NK-92 treated with Interleukin-12 subunit alpha and Interleukin-12 subunit beta, amount 100 ng/mL, for 24 hours (cell line): ENCODE data around the gene RRP36.
A peak's percentile ranks its signal among the peaks of the same experiment; 100 is the strongest.

Source experiments
- DNase-seq: peaks from one replicate; lab custom pipeline; 2025; lab: John Stamatoyannopoulos, UW

The RRP36 gene

GRCh38 chr6:43007126-43007525 is 14.3 kb upstream of the RRP36 start:
- no peak for DNase-seq

GRCh38 chr6:43009124-43009523 is 12.3 kb upstream of the RRP36 start:
- DNase-seq: no peak

GRCh38 chr6:43011207-43011606 is 10.2 kb upstream of the RRP36 start:
- DNase-seq: no peak

- DNase-seq: no peak
Observed at GRCh38 chr6:43012364-43012763, 9.1 kb upstream of the RRP36 start.

GRCh38 chr6:43013097-43013842 is 8.2 kb upstream of the RRP36 start:
- no peak for DNase-seq

GRCh38 chr6:43013843-43014433 is 7.5 kb upstream of the RRP36 start, which contains the start of the genes KLHDC3 and MEA1:
TSS of gene KLHDC3 (plus strand) at chr6:43014249. CDS start at chr6:43017193, 2,944 bp downstream.
TSS of gene MEA1 (minus strand) at chr6:43013946. CDS start at chr6:43013813, 133 bp downstream.
- peak; percentile 99 for DNase-seq

GRCh38 chr6:43014434-43014909 is 7.0 kb upstream of the RRP36 start:
- no peak for DNase-seq

- DNase-seq: no peak
Observed at GRCh38 chr6:43016176-43016942, 5.1 kb upstream of the RRP36 start.

- no peak for DNase-seq
Observed at GRCh38 chr6:43016943-43017334, 4.5 kb upstream of the RRP36 start.

- no peak for DNase-seq
Observed at GRCh38 chr6:43019152-43019551, 2.3 kb upstream of the RRP36 start.

GRCh38 chr6:43020052-43020705 is 1.2 kb upstream of the RRP36 start:
- DNase-seq: no peak

- DNase-seq: no peak
Observed at GRCh38 chr6:43020847-43021246, 576 bp upstream of the RRP36 start.

GRCh38 chr6:43024436-43024835 is 3.0 kb downstream of the RRP36 start:
- no peak for DNase-seq

- no peak for DNase-seq
Observed at GRCh38 chr6:43026365-43026764, 4.9 kb downstream of the RRP36 start.

GRCh38 chr6:43029120-43029519 is 7.7 kb downstream of the RRP36 start:
- DNase-seq: no peak

- DNase-seq: no peak
Observed at GRCh38 chr6:43032326-43032725, 10.9 kb downstream of the RRP36 start.

- no peak for DNase-seq
Observed at GRCh38 chr6:43033496-43034189, 12.2 kb downstream of the RRP36 start.

GRCh38 chr6:43034190-43034525 is 12.7 kb downstream of the RRP36 start:
- DNase-seq: no peak

- DNase-seq: no peak
Observed at GRCh38 chr6:43035495-43036194, 14.2 kb downstream of the RRP36 start.

GRCh38 chr6:43036712-43037111 is 15.3 kb downstream of the RRP36 start:
- DNase-seq: no peak

- DNase-seq: no peak
Observed at GRCh38 chr6:43037197-43037596, 15.8 kb downstream of the RRP36 start.
